Measurements from ENCODE around the gene FARS2. TPM values are rescaled to one million over a fixed set of nuclear protein-coding genes. Genes with fewer than 3 reads are reported as not detected.

The FARS2 gene
- total RNA-seq, 4 donors from 2014 or later, result 8.3 to 18.5 (median 13.0) TPM

DNA sequence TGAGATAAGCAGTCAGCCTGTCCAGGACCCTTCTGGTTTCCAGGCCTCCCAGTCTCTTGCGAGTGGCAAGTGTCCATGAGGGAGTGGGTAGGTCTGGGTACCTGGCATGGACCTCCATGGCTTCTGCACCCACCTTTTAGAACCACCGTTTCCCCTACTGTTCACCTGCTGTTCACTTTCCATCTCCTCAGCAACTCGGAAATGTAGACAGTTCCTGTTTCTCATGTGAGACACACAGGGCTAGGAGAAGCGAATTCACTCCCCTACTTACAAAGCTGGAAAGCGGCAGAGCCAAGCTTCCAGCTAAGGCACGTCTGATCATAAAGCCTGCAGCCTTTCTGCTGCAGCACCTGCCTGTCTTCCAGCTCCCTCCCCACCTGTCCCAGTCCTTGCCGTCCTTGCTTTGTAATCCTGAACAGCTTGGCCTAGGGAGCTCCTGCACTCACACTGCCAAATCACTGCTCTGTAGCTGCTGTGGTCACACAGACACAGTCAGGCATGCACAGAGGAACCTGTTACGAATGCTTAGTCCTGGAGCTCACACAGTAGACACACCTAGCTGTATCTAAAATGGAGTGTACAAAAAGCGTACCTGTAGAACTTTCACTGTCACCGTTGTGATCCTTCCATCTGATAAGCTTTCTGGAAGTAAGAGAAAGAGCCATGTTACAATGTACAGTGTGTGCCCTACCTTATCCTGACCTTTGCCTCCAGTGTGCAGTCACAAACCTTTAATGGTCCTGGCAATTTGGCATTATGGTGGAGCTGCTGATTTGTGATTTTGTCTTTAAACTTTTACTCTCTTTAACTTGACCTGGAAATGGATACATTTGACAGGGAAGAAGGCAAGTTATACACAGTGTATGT is 451.3 kb downstream of the FARS2 start:
- WGBS, 2 donors, result 77 to 80% methylated on average over 8 to 9 of the region's 10 CpGs
- H3K36me3 ChIP-seq, result no peaks in the 10 kb centered on the region
- intact Hi-C loops (cut with DNase I), result no loop called here
- H3K27me3 ChIP-seq, result no peaks in the 10 kb centered on the region
- H3K27ac ChIP-seq, result no peak overlapping the region
- TF ChIP-seq POLR2A (IDR thresholded peaks at IDR 0.05), result no peak
- TF ChIP-seq, protein P1, sequence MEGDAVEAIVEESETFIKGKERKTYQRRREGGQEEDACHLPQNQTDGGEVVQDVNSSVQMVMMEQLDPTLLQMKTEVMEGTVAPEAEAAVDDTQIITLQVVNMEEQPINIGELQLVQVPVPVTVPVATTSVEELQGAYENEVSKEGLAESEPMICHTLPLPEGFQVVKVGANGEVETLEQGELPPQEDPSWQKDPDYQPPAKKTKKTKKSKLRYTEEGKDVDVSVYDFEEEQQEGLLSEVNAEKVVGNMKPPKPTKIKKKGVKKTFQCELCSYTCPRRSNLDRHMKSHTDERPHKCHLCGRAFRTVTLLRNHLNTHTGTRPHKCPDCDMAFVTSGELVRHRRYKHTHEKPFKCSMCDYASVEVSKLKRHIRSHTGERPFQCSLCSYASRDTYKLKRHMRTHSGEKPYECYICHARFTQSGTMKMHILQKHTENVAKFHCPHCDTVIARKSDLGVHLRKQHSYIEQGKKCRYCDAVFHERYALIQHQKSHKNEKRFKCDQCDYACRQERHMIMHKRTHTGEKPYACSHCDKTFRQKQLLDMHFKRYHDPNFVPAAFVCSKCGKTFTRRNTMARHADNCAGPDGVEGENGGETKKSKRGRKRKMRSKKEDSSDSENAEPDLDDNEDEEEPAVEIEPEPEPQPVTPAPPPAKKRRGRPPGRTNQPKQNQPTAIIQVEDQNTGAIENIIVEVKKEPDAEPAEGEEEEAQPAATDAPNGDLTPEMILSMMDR (IDR thresholded peaks at IDR 0.05), result no peak
- no peak overlapping the region for H3K4me3 ChIP-seq
- no peaks in the 10 kb centered on the region for H3K4me1 ChIP-seq
- no peak for DNase-seq
- peaks cover 0 to 11% (median 7%) of the 10 kb centered on the region in 3 donors for H3K9me3 ChIP-seq

DNA sequence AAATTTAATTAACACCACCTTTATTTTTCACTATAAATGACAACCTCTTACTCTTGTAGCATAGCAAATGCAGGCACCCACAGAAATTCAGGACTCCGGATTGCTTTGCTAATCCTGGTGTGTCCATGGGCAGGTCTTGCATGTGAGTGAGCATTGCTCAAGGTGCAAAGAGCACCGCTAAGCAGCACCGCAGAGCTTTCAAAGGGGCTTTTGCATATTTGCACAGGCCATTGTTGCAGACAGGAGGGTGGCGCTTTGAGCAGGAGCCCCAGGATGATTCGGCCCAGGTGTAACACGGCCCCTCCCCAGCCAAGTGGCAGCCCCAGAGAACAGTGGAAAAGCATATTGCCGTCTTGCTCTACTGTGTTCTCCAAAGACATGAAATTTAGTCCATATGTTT is 452.2 kb downstream of the FARS2 start:
- intact Hi-C loops (cut with DNase I), result no loop called here
- H3K4me1 ChIP-seq, result no peaks in the 10 kb centered on the region
- no peak for TF ChIP-seq POLR2A (IDR thresholded peaks at IDR 0.05)
- TF ChIP-seq, protein P1 (IDR thresholded peaks at IDR 0.05), result no peak
- H3K36me3 ChIP-seq, result no peaks in the 10 kb centered on the region
- DNase-seq, result no peak
- H3K27ac ChIP-seq, result no peak overlapping the region
- no peaks in the 10 kb centered on the region for H3K27me3 ChIP-seq
- peaks cover 0 to 11% (median 7%) of the 10 kb centered on the region in 3 donors for H3K9me3 ChIP-seq
- WGBS, 2 donors, result 53 to 77% methylated on average over 4 to 7 of the region's 7 CpGs
- no peak overlapping the region for H3K4me3 ChIP-seq

DNA sequence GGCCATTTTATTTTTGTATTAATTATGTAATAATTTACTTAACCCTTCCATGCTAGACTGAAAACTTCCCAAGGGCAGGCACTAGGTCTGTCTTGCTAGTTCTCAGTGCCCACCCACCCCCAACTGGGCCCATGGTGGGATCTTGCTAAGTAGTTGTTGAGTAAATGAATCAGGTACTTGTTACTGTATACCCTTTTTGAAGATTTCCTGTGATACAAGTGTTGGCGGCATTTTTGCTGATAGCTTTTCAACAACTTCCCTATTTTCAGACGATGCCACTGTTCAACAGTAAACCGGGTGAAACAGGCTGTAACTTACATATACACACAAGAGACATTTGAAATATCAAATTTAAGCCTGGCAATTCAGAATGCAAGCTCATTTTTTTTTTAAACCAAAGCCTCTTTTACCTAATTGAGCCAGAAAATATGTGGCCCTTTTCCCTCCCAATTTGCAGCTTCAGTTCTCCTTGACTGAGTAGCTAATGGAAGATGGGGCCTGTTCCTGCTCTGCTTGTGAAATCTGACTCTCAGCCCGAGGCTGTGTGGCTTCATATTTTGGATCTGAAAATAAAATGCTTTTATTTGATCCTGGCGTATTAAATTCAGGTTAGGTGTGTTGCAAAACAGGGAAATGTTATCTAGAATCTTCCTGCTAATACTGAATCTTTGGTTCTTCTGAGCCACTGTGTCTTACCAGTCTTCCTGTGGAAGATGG is 457.1 kb downstream of the FARS2 start:
- intact Hi-C loops (cut with DNase I), result no loop called here
- no peak for DNase-seq
- WGBS, 2 donors, result 76 to 84% methylated on average over 5 of the region's 5 CpGs

DNA sequence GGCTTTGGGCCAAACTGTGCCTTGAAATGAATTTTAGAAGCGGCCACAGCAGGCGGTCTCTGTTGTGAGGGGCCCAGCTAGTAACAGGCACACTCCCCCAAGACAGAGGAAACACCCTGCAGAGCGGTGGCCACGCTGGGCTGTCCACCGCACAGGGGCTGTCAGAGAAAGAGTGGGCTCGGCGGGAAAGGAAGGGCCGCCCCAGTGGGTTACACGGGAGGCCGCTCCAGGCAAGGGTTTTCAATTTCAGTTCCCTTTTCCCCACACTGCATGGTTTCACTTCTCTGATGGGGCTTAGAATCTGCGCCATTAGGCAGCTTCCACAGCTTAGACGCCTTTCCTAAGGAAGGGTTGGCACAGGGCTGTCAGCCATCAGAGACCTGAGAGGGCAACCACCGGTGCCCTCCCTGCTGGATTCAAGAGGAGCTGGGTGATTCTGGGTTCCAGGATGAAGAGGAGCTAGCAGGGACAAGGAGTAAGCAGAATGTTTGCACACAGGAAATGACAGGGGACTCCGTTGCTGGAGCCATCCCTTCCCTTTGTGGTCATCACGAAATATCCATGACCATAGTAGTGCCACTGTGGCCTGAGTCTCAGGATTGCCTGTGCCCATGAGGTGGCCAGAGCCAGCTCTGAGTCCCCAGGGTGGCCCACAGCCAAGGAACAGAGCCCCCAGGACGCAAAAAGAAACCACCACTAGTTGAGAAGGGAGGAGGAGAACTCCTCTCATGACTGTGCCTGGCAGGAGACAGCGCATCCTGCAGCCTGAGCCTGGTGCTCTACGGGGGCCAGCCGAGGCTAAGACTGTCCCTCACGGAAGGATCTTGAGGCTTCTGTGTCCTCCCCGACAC is 462.8 kb downstream of the FARS2 start:
- 73 to 85% methylated on average over 16 to 17 of the region's 21 CpGs for WGBS, 2 donors
- no peaks in the 10 kb centered on the region for H3K9me3 ChIP-seq
- no peak for TF ChIP-seq POLR2A (IDR thresholded peaks at IDR 0.05)
- TF ChIP-seq, protein P1 (IDR thresholded peaks at IDR 0.05), result no peak
- H3K4me3 ChIP-seq, result peak overlapping the region in 1 of 4 donors; percentile 30
- DNase-seq, result no peak
- no peaks in the 10 kb centered on the region for H3K36me3 ChIP-seq
- H3K27me3 ChIP-seq, result no peaks in the 10 kb centered on the region
- peaks cover 0 to 4% (median 0%) of the 10 kb centered on the region in 3 donors for H3K4me1 ChIP-seq
- intact Hi-C loops (cut with DNase I), result no loop called here
- peak overlapping the region in 2 of 4 donors; percentile 46 to 57 for H3K27ac ChIP-seq

More for the DNA sequence above, 457.1 kb downstream of the FARS2 start:
- Histone ChIP-seq H3K27ac (no peak overlapping the region), H3K27me3 (no peaks in the 10 kb centered on the region), H3K9me3 (peaks cover 0 to 11% (median 7%) of the 10 kb centered on the region in 3 donors), H3K4me3 (no peak overlapping the region), H3K36me3 (no peaks in the 10 kb centered on the region), H3K4me1 (no peaks in the 10 kb centered on the region)
- TF ChIP-seq POLR2A (IDR thresholded peaks at IDR 0.05), result no peak
- TF ChIP-seq, protein P1 (IDR thresholded peaks at IDR 0.05), result no peak

Data from esophagus squamous epithelium (tissue), 5 donors.